ENCODE measurements around the gene NUCKS1. TPM values are rescaled to one million over a fixed set of nuclear protein-coding genes. Genes with fewer than 3 reads are reported as not detected.

The NUCKS1 gene
- polyA plus RNA-seq, 3 donors = 4.2 to 4.9 (median 4.2) TPM

GRCh38 chr1:205689479-205689878 is 60.5 kb downstream of the NUCKS1 start:
- H3K4me1 Mint-ChIP-seq = peaks cover 6% of the 10 kb centered on the region
- 96% methylated on average over 2 of the region's 5 CpGs for WGBS (ENCODE audit: insufficient coverage)
- H3K27me3 Mint-ChIP-seq (ENCODE audit: low read depth in 3 of 3) = peaks cover 0 to 7% (median 4%) of the 10 kb centered on the region in 3 donors
- Histone ChIP-seq H3K4me2 (replicated peaks; ENCODE audit: extremely low read depth, low read length, poor library complexity, severe bottlenecking) (no peak overlapping the region), H4K20me1 (ENCODE audit: insufficient read depth, low read length) (no peaks in the 10 kb centered on the region), H3K36me3 (replicated peaks in 1 of 2; ENCODE audit: control insufficient read depth in 1 of 2, insufficient read depth in 2 of 2, low read length in 2 of 2) (no peaks in the 10 kb centered on the region), H3K79me2 (ENCODE audit: insufficient read depth, low read length) (no peaks in the 10 kb centered on the region), H3K27me3 (ENCODE audit: control insufficient read depth in 2 of 2, insufficient read depth in 2 of 2, low read length in 2 of 2) (no peaks in the 10 kb centered on the region), H3K4me1 (ENCODE audit: control insufficient read depth in 1 of 2, insufficient read depth in 2 of 2, low read length in 2 of 2) (no peaks in the 10 kb centered on the region), H3K9me3 (replicated peaks in 1 of 2; ENCODE audit: control insufficient read depth in 1 of 2, insufficient read depth in 1 of 2, low read length in 2 of 2) (no peaks in the 10 kb centered on the region), H3K4me3 (replicated peaks in 1 of 3; ENCODE audit: low read depth in 2 of 3, low read length in 3 of 3) (no peak overlapping the region), H2AFZ (ENCODE audit: insufficient read depth, low read depth, low read length, poor library complexity, severe bottlenecking) (no peak overlapping the region), H3K27ac (ENCODE audit: low read depth in 1 of 2, low read length in 2 of 2) (no peak overlapping the region), H3K9ac (ENCODE audit: insufficient read depth, low read length, poor library complexity, severe bottlenecking) (no peak overlapping the region)
- no peaks in the 10 kb centered on the region for H3K9me3 Mint-ChIP-seq
- DNase-seq = no peak
- H3K27ac Mint-ChIP-seq = no peak overlapping the region
- no peak for TF ChIP-seq CTCF (IDR thresholded peaks at IDR 0.05)
- H3K4me3 Mint-ChIP-seq = no peak overlapping the region
- no peaks in the 10 kb centered on the region for H3K36me3 Mint-ChIP-seq
- intact Hi-C loops (cut with micrococcal nuclease) = no loop called here

- intact Hi-C loops (cut with micrococcal nuclease) = no loop called here
- DNase-seq = no peak
- H3K4me2 ChIP-seq (replicated peaks; ENCODE audit: extremely low read depth, low read length, poor library complexity, severe bottlenecking) = no peak overlapping the region
- Mint-ChIP-seq H3K27me3 (ENCODE audit: low read depth in 3 of 3) (peaks cover 0 to 5% (median 4%) of the 10 kb centered on the region in 3 donors), H3K9me3 (peaks cover 0 to under 1% (median 0%) of the 10 kb centered on the region in 7 donors), H3K4me3 (no peak overlapping the region), H3K36me3 (no peaks in the 10 kb centered on the region), H3K27ac (no peak overlapping the region), H3K4me1 (peaks cover 5% of the 10 kb centered on the region)
- H3K36me3 ChIP-seq (replicated peaks in 1 of 2; ENCODE audit: control insufficient read depth in 1 of 2, insufficient read depth in 2 of 2, low read length in 2 of 2) = no peaks in the 10 kb centered on the region
- no peak overlapping the region for H3K9ac ChIP-seq (ENCODE audit: insufficient read depth, low read length, poor library complexity, severe bottlenecking)
- H3K9me3 ChIP-seq (replicated peaks in 1 of 2; ENCODE audit: control insufficient read depth in 1 of 2, insufficient read depth in 1 of 2, low read length in 2 of 2) = no peaks in the 10 kb centered on the region
- TF ChIP-seq CTCF (IDR thresholded peaks at IDR 0.05) = no peak
- no peaks in the 10 kb centered on the region for H4K20me1 ChIP-seq (ENCODE audit: insufficient read depth, low read length)
- no peaks in the 10 kb centered on the region for H3K4me1 ChIP-seq (ENCODE audit: control insufficient read depth in 1 of 2, insufficient read depth in 2 of 2, low read length in 2 of 2)
- no peak overlapping the region for H3K4me3 ChIP-seq (replicated peaks in 1 of 3; ENCODE audit: low read depth in 2 of 3, low read length in 3 of 3)
- H3K27me3 ChIP-seq (ENCODE audit: control insufficient read depth in 2 of 2, insufficient read depth in 2 of 2, low read length in 2 of 2) = no peaks in the 10 kb centered on the region
- WGBS (ENCODE audit: insufficient coverage) = 100% methylated on average over 2 of the region's 7 CpGs
- H2AFZ ChIP-seq (ENCODE audit: insufficient read depth, low read depth, low read length, poor library complexity, severe bottlenecking) = no peak overlapping the region
- H3K27ac ChIP-seq (ENCODE audit: low read depth in 1 of 2, low read length in 2 of 2) = no peak overlapping the region
- H3K79me2 ChIP-seq (ENCODE audit: insufficient read depth, low read length) = no peaks in the 10 kb centered on the region
These were observed 61.6 kb downstream of the NUCKS1 start for GRCh38 chr1:205688171-205689080.
